Neural cell (in vitro differentiated cells): ENCODE data around the gene ARHGEF25. TPM values are rescaled to one million over a fixed set of nuclear protein-coding genes. Genes with fewer than 3 reads are reported as not detected.
"Not testable (repeated sequence)": the region's sequence is repeated elsewhere in the genome, so short reads cannot be mapped to it uniquely, and the experiment has no call there.

Source experiments
- H2AFZ ChIP-seq: fragments of 200-600, 300-800 bp; sonication (generic), shearing (Covaris generic); 2 replicates; pipeline ENCODE4 v1.6.0; 2014; ENCODE audit warnings: low read depth, mild to moderate bottlenecking, antibody characterized with exemption, low read length, moderate library complexity
- H3F3A ChIP-seq: fragments of 200-600 bp; shearing (Covaris generic); 2 replicates; pipeline ENCODE4 v1.6.1; 2016; ENCODE audit warnings: mild to moderate bottlenecking, moderate library complexity, mixed read lengths, antibody characterized with exemption, low read length; ENCODE audit not compliant: insufficient read depth, poor library complexity, severe bottlenecking
- H3K27ac ChIP-seq: fragments of 200-600, 300-800 bp; sonication (generic), shearing (Covaris generic); 2 replicates; pipeline ENCODE4 v1.5.1; 2014; ENCODE audit warnings: mild to moderate bottlenecking, low read length, moderate library complexity
- H3K27me3 ChIP-seq: fragments of 300-800, 200-600 bp; sonication (generic), shearing (Covaris generic); 2 replicates; pipeline ENCODE4 v1.6.0; 2014; ENCODE audit warnings: mild to moderate bottlenecking, low read depth, low read length, moderate library complexity; ENCODE audit not compliant: insufficient read depth
- H3K36me3 ChIP-seq: fragments of 300-800, 200-600 bp; sonication (generic), shearing (Covaris generic); 2 replicates; pipeline ENCODE4 v1.5.1; 2014; ENCODE audit warnings: mild to moderate bottlenecking, antibody characterized with exemption, low read length, moderate library complexity; ENCODE audit not compliant: insufficient read depth
- H3K4me2 ChIP-seq: fragments of 300-800, 200-600 bp; sonication (generic), shearing (Covaris generic); 2 replicates; pipeline ENCODE4 v1.6.0; 2014; ENCODE audit warnings: mild to moderate bottlenecking, low read length
- H3K4me3 ChIP-seq: fragments of 300-800, 200-600 bp; sonication (generic), shearing (Covaris generic); 2 replicates; pipeline ENCODE4 v1.5.1; 2014; ENCODE audit warnings: mild to moderate bottlenecking, low read length, moderate library complexity
- H3K79me2 ChIP-seq: fragments of 200-600 bp; shearing (Covaris generic); replicated peaks from 2 replicates; pipeline ENCODE4 v1.6.0; 2014; ENCODE audit warnings: mild to moderate bottlenecking, low read length, moderate library complexity; ENCODE audit not compliant: insufficient read depth
- H3K9ac ChIP-seq: fragments of 300-800, 200-600 bp; sonication (generic), shearing (Covaris generic); 2 replicates; pipeline ENCODE4 v1.6.1; 2016; ENCODE audit warnings: mild to moderate bottlenecking, low read length, mixed read lengths
- H3K9me2 ChIP-seq: fragments of 200-600 bp; shearing (Covaris generic); 2 replicates; pipeline ENCODE4 v1.6.1; 2016; ENCODE audit warnings: mild to moderate bottlenecking, low read length, mixed read lengths; ENCODE audit not compliant: insufficient read depth
- H3K9me3 ChIP-seq: fragments of 200-600, 300-800 bp; sonication (generic), shearing (Covaris generic); 2 replicates; pipeline ENCODE4 v1.6.1; 2016; ENCODE audit warnings: mild to moderate bottlenecking, mixed run types, low read length, moderate library complexity, mixed read lengths
- H4K20me1 ChIP-seq: fragments of 200-600 bp; shearing (Covaris generic); 2 replicates; pipeline ENCODE4 v1.6.1; 2016; ENCODE audit warnings: mild to moderate bottlenecking, mixed run types; ENCODE audit not compliant: insufficient read depth
- CTCF ChIP-seq: fragments of 450-650 bp; IDR thresholded peaks from 2 replicates; pipeline ENCODE4 v1.5.1; 2014; ENCODE audit warnings: antibody characterized with exemption, mild to moderate bottlenecking, moderate library complexity; ENCODE audit not compliant: poor library complexity, severe bottlenecking
- EP300 ChIP-seq: fragments of 450-650 bp; conservative IDR thresholded peaks from 2 replicates; pipeline ENCODE4 v1.6.1; 2014; ENCODE audit warnings: antibody characterized with exemption, mild to moderate bottlenecking, moderate library complexity; ENCODE audit not compliant: poor library complexity, severe bottlenecking
- EZH2 ChIP-seq: fragments of 200-600, 300-800 bp; shearing (Covaris generic), sonication (generic); IDR thresholded peaks from 2 replicates; pipeline ENCODE4 v1.6.1; 2014; ENCODE audit warnings: antibody characterized with exemption, low read length, borderline replicate concordance, mild to moderate bottlenecking; ENCODE audit not compliant: insufficient read depth, poor library complexity, severe bottlenecking
- MXI1 ChIP-seq: fragments of 450-650 bp; conservative IDR thresholded peaks from 2 replicates; pipeline ENCODE4 v1.6.1; 2014; ENCODE audit warnings: antibody characterized with exemption, mild to moderate bottlenecking; ENCODE audit not compliant: poor library complexity, severe bottlenecking
- POLR2AphosphoS5 ChIP-seq: IDR thresholded peaks from 2 replicates; pipeline ENCODE4 v1.6.1; 2012
- RAD21 ChIP-seq: fragments of 450-650 bp; conservative IDR thresholded peaks from 2 replicates; pipeline ENCODE4 v1.6.1; 2014; ENCODE audit warnings: antibody characterized with exemption, mild to moderate bottlenecking, moderate library complexity
- REST ChIP-seq: IDR thresholded peaks from 2 replicates; pipeline ENCODE4 v1.6.1; 2012; ENCODE audit warnings: borderline replicate concordance
- SMC3 ChIP-seq: fragments of 450-650 bp; conservative IDR thresholded peaks from 2 replicates; pipeline ENCODE4 v1.6.1; 2014; ENCODE audit warnings: antibody characterized with exemption, mild to moderate bottlenecking, moderate library complexity; ENCODE audit not compliant: poor library complexity
- TAF1 ChIP-seq: IDR thresholded peaks from 2 replicates; pipeline ENCODE4 v1.6.1; 2012; ENCODE audit warnings: low read depth
- polyA plus RNA-seq: library from polyadenylated mRNA; depleted of rRNA; stranded (reverse); fragments of >200 nt; gene quantifications from 2 replicates; pipeline ENCODE4 v1.2.3, GENCODE V29; 2014

ARHGEF25 gene
- polyA plus RNA-seq, 1 donor from 2014 or later = 12.9 TPM

- Histone ChIP-seq H3K9me3 (no peaks in the 10 kb centered on the region), H3K9me2 (no peaks in the 10 kb centered on the region), H3K27me3 (no peaks in the 10 kb centered on the region), H3K27ac (no peak overlapping the region), H3K9ac (no peak overlapping the region), H2AFZ (no peak overlapping the region), H3K36me3 (no peaks in the 10 kb centered on the region), H3K4me2 (no peak overlapping the region), H4K20me1 (no peaks in the 10 kb centered on the region), H3K79me2 (no peaks in the 10 kb centered on the region), H3F3A (no peaks in the 10 kb centered on the region), H3K4me3 (no peak overlapping the region)
- TF ChIP-seq POLR2AphosphoS5 = no peak
- TF ChIP-seq EP300 = no peak
- no peak for TF ChIP-seq CTCF
- no peak for TF ChIP-seq TAF1
- no peak for TF ChIP-seq EZH2
- no peak for TF ChIP-seq MXI1
- no peak for TF ChIP-seq REST
- no peak for TF ChIP-seq RAD21
- TF ChIP-seq SMC3 = no peak
Measured at GRCh38 chr12:57655541-57656240, 44.5 kb downstream of the ARHGEF25 start.

- H3K4me3 ChIP-seq, H3K9me2 ChIP-seq, H3K79me2 ChIP-seq, H3K36me3 ChIP-seq, H2AFZ ChIP-seq, H3F3A ChIP-seq, H3K27ac ChIP-seq, H3K9ac ChIP-seq, H3K27me3 ChIP-seq, H4K20me1 ChIP-seq, H3K4me2 ChIP-seq, H3K9me3 ChIP-seq: not testable (repeated sequence)
Measured at GRCh38 chr12:57656408-57656807, 45.2 kb downstream of the ARHGEF25 start.

GRCh38 chr12:57657744-57658143 lies 46.5 kb downstream of the ARHGEF25 start:
- Histone ChIP-seq H3K27me3 (no peaks in the 10 kb centered on the region), H3K27ac (no peak overlapping the region), H3K9ac (no peak overlapping the region), H3K79me2 (no peaks in the 10 kb centered on the region), H3K9me3 (no peaks in the 10 kb centered on the region), H3K36me3 (no peaks in the 10 kb centered on the region), H4K20me1 (no peaks in the 10 kb centered on the region), H2AFZ (no peak overlapping the region), H3F3A (no peaks in the 10 kb centered on the region), H3K9me2 (no peaks in the 10 kb centered on the region), H3K4me3 (no peak overlapping the region), H3K4me2 (no peak overlapping the region)
- no peak for TF ChIP-seq EP300
- no peak for TF ChIP-seq EZH2
- TF ChIP-seq SMC3 = no peak
- TF ChIP-seq RAD21 = no peak
- no peak for TF ChIP-seq MXI1
- TF ChIP-seq REST = no peak
- TF ChIP-seq POLR2AphosphoS5 = no peak
- no peak for TF ChIP-seq CTCF
- no peak for TF ChIP-seq TAF1
